H1 (cell line): ENCODE data around the gene MTARC1. TPM values are rescaled to one million over a fixed set of nuclear protein-coding genes. Genes with fewer than 3 reads are reported as not detected.

Source experiments
- CTCF ChIA-PET: fragments of 300-600 bp; sonication (Branson Sonifier 250); formaldehyde crosslinking; loops from one replicate; lab custom pipeline; 2021; ENCODE audit not compliant: partially characterized antibody; lab: Charles Lee
- POLR2A ChIA-PET: fragments of 300-600 bp; sonication (Branson Sonifier 250); formaldehyde crosslinking; loops from one replicate; lab custom pipeline; 2021; ENCODE audit warnings: inconsistent platforms; ENCODE audit not compliant: partially characterized antibody; lab: Charles Lee
- DNase-seq, 2 experiments: peaks; one replicate each; pipeline versions ENCODE4 v3.0.0 to v3.0.0-alpha.2; 2010 to 2022; ENCODE audit warnings: low spot score in 2 of 2, low read depth in 1 of 2, mixed read lengths in 1 of 2
- FAIRE-seq: peaks from 2 replicates; lab custom pipeline; 2011; peaks lifted over from hg19 to GRCh38; lab: Jason Lieb, UNC
- H2AFZ ChIP-seq: 2 replicates; pipeline ENCODE4 v1.8.1; 2012; ENCODE audit warnings: low read length, inconsistent platforms
- H2AK5ac ChIP-seq: 2 replicates; pipeline ENCODE4 v1.6.1; 2013; ENCODE audit warnings: low read depth, low read length
- H2BK120ac ChIP-seq: replicated peaks from 2 replicates; pipeline ENCODE3; 2013; ENCODE audit warnings: low read depth, low read length, inconsistent platforms
- H2BK12ac ChIP-seq: 2 replicates; pipeline ENCODE4 v1.6.1; 2013; ENCODE audit warnings: low read depth, low read length
- H2BK15ac ChIP-seq: 2 replicates; pipeline ENCODE4 v1.6.1; 2013; ENCODE audit warnings: low read length
- H2BK20ac ChIP-seq: 2 replicates; pipeline ENCODE4 v1.6.1; 2013; ENCODE audit warnings: low read length
- H2BK5ac ChIP-seq: 2 replicates; pipeline ENCODE4 v1.6.1; 2013; ENCODE audit warnings: low read depth, low read length
- H3K14ac ChIP-seq: 2 replicates; pipeline ENCODE4 v1.6.1; 2013; ENCODE audit warnings: inconsistent platforms; ENCODE audit not compliant: insufficient read length
- H3K18ac ChIP-seq: 2 replicates; pipeline ENCODE4 v1.6.1; 2013; ENCODE audit warnings: low read length; ENCODE audit errors: extremely low read depth
- H3K23ac ChIP-seq: 2 replicates; pipeline ENCODE4 v1.6.1; 2013; ENCODE audit warnings: inconsistent platforms; ENCODE audit not compliant: insufficient read length
- H3K23me2 ChIP-seq: 2 replicates; pipeline ENCODE4 v1.6.1; 2013; ENCODE audit warnings: low read depth, low read length
- H3K27ac ChIP-seq: 2 replicates; pipeline ENCODE4 v1.6.1; 2011; ENCODE audit warnings: low read depth, low read length, inconsistent platforms
- H3K27me3 ChIP-seq, 4 experiments: replicated peaks in 1 of 4; 1 replicate in 1 of 4; 2 replicates in 3 of 4; pipeline versions ENCODE4 v1.6.1 to v1.8.1; 2011 to 2013; ENCODE audit warnings: low read length in 3 of 4, mild to moderate bottlenecking in 3 of 4, inconsistent platforms in 2 of 4, mixed read lengths in 2 of 4, moderate library complexity in 1 of 4; ENCODE audit not compliant: control insufficient read depth in 3 of 4, insufficient read depth in 3 of 4; ENCODE audit errors: extremely low read depth in 1 of 4
- H3K36me3 ChIP-seq, 4 experiments: 2 replicates each; pipeline versions ENCODE4 v1.6.1 to v1.8.1; 2011 to 2013; ENCODE audit warnings: mild to moderate bottlenecking in 4 of 4, low read length in 3 of 4, moderate library complexity in 2 of 4, control low read depth in 1 of 4, inconsistent platforms in 1 of 4; ENCODE audit not compliant: insufficient read depth in 4 of 4, control insufficient read depth in 2 of 4
- H3K4ac ChIP-seq: replicated peaks from 2 replicates; pipeline ENCODE3; 2013; ENCODE audit warnings: low read length, low read depth, mixed read lengths, inconsistent platforms; ENCODE audit not compliant: insufficient read length
- H3K4me1 ChIP-seq, 4 experiments: replicated peaks in 1 of 4; 1 replicate in 1 of 4; 2 replicates in 3 of 4; pipeline versions ENCODE4 v1.6.1 to v1.8.1; 2011 to 2013; ENCODE audit warnings: low read length in 3 of 4, inconsistent platforms in 2 of 4, mixed read lengths in 1 of 4; ENCODE audit not compliant: insufficient read depth in 4 of 4, control insufficient read depth in 3 of 4
- H3K4me2 ChIP-seq, 2 experiments: 2 replicates each; pipeline versions ENCODE4 v1.6.1 to v1.8.1; 2011 to 2013; ENCODE audit warnings: low read depth in 2 of 2, low read length in 2 of 2, control low read depth in 1 of 2, inconsistent platforms in 1 of 2, mild to moderate bottlenecking in 1 of 2; ENCODE audit not compliant: insufficient read depth in 1 of 2
- H3K4me3 ChIP-seq, 4 experiments: fragments of 200-600, 300-600 bp in 1 of 4; sonication (generic), shearing (Covaris generic), sonication (Bioruptor Twin) in 1 of 4; 2 replicates each; pipeline versions ENCODE4 v1.5.1 to v1.8.1; 2011 to 2016; ENCODE audit warnings: low read length in 4 of 4, low read depth in 3 of 4, control low read depth in 2 of 4, inconsistent platforms in 2 of 4, mild to moderate bottlenecking in 2 of 4, mixed read lengths in 1 of 4, moderate library complexity in 1 of 4; ENCODE audit not compliant: insufficient read depth in 2 of 4; ENCODE audit errors: extremely low read depth in 1 of 4
- H3K56ac ChIP-seq: replicated peaks from 2 replicates; pipeline ENCODE3; 2013; ENCODE audit warnings: low read depth, mild to moderate bottlenecking, mixed read lengths, low read length, inconsistent platforms; ENCODE audit not compliant: insufficient read length
- H3K79me1 ChIP-seq: 2 replicates; pipeline ENCODE4 v1.6.1; 2013; ENCODE audit warnings: low read depth, low read length, control low read depth
- H3K79me2 ChIP-seq, 2 experiments: 2 replicates each; pipeline versions ENCODE4 v1.6.1 to v1.8.1; 2012 to 2013; ENCODE audit warnings: low read length in 2 of 2, mild to moderate bottlenecking in 2 of 2, inconsistent platforms in 1 of 2; ENCODE audit not compliant: insufficient read depth in 2 of 2, control insufficient read depth in 1 of 2
- H3K9ac ChIP-seq, 4 experiments: replicated peaks in 1 of 4; 1 replicate in 1 of 4; 2 replicates in 3 of 4; pipeline versions ENCODE4 v1.6.1 to v1.8.1; 2011 to 2013; ENCODE audit warnings: low read depth in 3 of 4, low read length in 3 of 4, control low read depth in 2 of 4, mild to moderate bottlenecking in 2 of 4, moderate library complexity in 2 of 4, inconsistent platforms in 1 of 4; ENCODE audit errors: extremely low read depth in 1 of 4
- H3K9me3 ChIP-seq, 2 experiments: 2 replicates each; pipeline versions ENCODE4 v1.6.1 to v1.8.1; 2012 to 2013; ENCODE audit warnings: mild to moderate bottlenecking in 2 of 2, moderate library complexity in 2 of 2, control low read depth in 1 of 2, inconsistent platforms in 1 of 2, low read depth in 1 of 2, low read length in 1 of 2, mixed read lengths in 1 of 2; ENCODE audit not compliant: insufficient read depth in 2 of 2
- H4K20me1 ChIP-seq, 2 experiments: replicated peaks in 1 of 2; 2 replicates each; pipeline versions ENCODE3 to v1.8.1; 2011 to 2013; ENCODE audit warnings: inconsistent platforms in 2 of 2, low read length in 2 of 2, mild to moderate bottlenecking in 1 of 2; ENCODE audit not compliant: insufficient read depth in 2 of 2, control insufficient read depth in 1 of 2
- H4K5ac ChIP-seq: 2 replicates; pipeline ENCODE4 v1.6.1; 2013; ENCODE audit warnings: low read length, low read depth, mixed read lengths, inconsistent platforms; ENCODE audit not compliant: insufficient read length
- H4K8ac ChIP-seq: 2 replicates; pipeline ENCODE4 v1.8.0; 2013; ENCODE audit warnings: mild to moderate bottlenecking, moderate library complexity, low read length, inconsistent platforms; ENCODE audit not compliant: insufficient read depth; ENCODE audit errors: extremely low read depth
- H4K91ac ChIP-seq: replicated peaks from 2 replicates; pipeline ENCODE3; 2013; ENCODE audit warnings: low read length, mixed read lengths, inconsistent platforms; ENCODE audit not compliant: insufficient read length
- ATF3 ChIP-seq: IDR thresholded peaks from 2 replicates; pipeline ENCODE4 v1.6.1; 2011; ENCODE audit warnings: low read depth, mild to moderate bottlenecking, low read length; ENCODE audit not compliant: insufficient read depth
- BRCA1 ChIP-seq: IDR thresholded peaks from 2 replicates; pipeline ENCODE4 v1.6.1; 2012; ENCODE audit warnings: low read depth, low read length, improper control_type of control experiment
- CBX8 ChIP-seq: fragments of 300-800, 300-1000 bp; sonication (generic); IDR thresholded peaks from 2 replicates; pipeline ENCODE4 v1.7.1; 2016; ENCODE audit warnings: low read depth, low read length, borderline replicate concordance
- CEBPB ChIP-seq: IDR thresholded peaks from 2 replicates; pipeline ENCODE4 v1.6.1; 2012; ENCODE audit warnings: low read depth, low read length
- CTBP2 ChIP-seq: IDR thresholded peaks from 2 replicates; pipeline ENCODE4 v1.7.0; 2011; ENCODE audit warnings: borderline replicate concordance, mild to moderate bottlenecking, moderate library complexity, mixed read lengths, low read length; ENCODE audit not compliant: insufficient read depth, insufficient read length
- EGR1 ChIP-seq: IDR thresholded peaks from 2 replicates; pipeline ENCODE4 v1.6.1; 2011; ENCODE audit warnings: low read depth, low read length, borderline replicate concordance
- KDM1A ChIP-seq: fragments of 200-600, 300-600 bp; sonication (generic); IDR thresholded peaks from 2 replicates; pipeline ENCODE4 v1.7.1; 2016; ENCODE audit warnings: mild to moderate bottlenecking, low read length, borderline replicate concordance
- RNF2 ChIP-seq: fragments of 200-900, 300-1000 bp; sonication (generic); IDR thresholded peaks from 2 replicates; pipeline ENCODE4 v1.7.1; 2016; ENCODE audit warnings: borderline replicate concordance, low read depth, mild to moderate bottlenecking, antibody characterized with exemption, low read length; ENCODE audit not compliant: poor library complexity, severe bottlenecking; ENCODE audit errors: missing control alignments
- SAP30 ChIP-seq: fragments of 300-600 bp; sonication (generic); IDR thresholded peaks from 2 replicates; pipeline ENCODE4 v1.7.1; 2012; ENCODE audit warnings: low read length, moderate library complexity, mild to moderate bottlenecking, inconsistent platforms; ENCODE audit not compliant: insufficient read depth, insufficient replicate concordance
- TAF7 ChIP-seq: optimal IDR thresholded peaks from 2 replicates; pipeline ENCODE3; 2011; ENCODE audit warnings: low read depth, mild to moderate bottlenecking, inconsistent platforms, low read length, moderate library complexity, borderline replicate concordance
- TCF12 ChIP-seq: IDR thresholded peaks from 2 replicates; pipeline ENCODE4 v1.6.1; 2011; ENCODE audit warnings: low read depth, mild to moderate bottlenecking, low read length
- WGBS, 2 experiments: shearing (Covaris generic) in 1 of 2; methylation state at CpG; one replicate each; pipeline versions ENCODE4 v1.1.6 to v1.1.7; 2013 to 2015; ENCODE audit warnings: low lambda C conversion rate in 2 of 2, mixed read lengths in 2 of 2, inconsistent platforms in 1 of 2, low coverage in 1 of 2, missing lambda C conversion rate in 1 of 2; ENCODE audit not compliant: insufficient replicate concordance in 2 of 2, insufficient coverage in 1 of 2, insufficient read length in 1 of 2; ENCODE audit errors: extremely low coverage in 1 of 2, missing lambda C conversion rate in 1 of 2; 5-methylcytosine and 5-hydroxymethylcytosine counted together
- polyA plus RNA-seq, 7 experiments: library from polyadenylated mRNA; depleted of rRNA in 3 of 7; stranded (reverse) in 5 of 7; unstranded in 2 of 7; fragments of >200 nt in 5 of 7; fragments of 200-250 nt in 2 of 7; gene quantifications; 1 replicate in 5 of 7; 2 replicates in 1 of 7; 4 replicates in 1 of 7; pipeline versions ENCODE4 v1.2.1 to v1.2.3, GENCODE V29; 2011 to 2013; ENCODE audit warnings: missing spikeins in 2 of 7, mixed read lengths in 2 of 7
- total RNA-seq: library from RNA; stranded (reverse); fragmentation: NEBNext Ultra II Directional; extraction: Animal tissue kit (Norgen Biotek cat#: 25700); gene quantifications from 2 replicates; pipeline ENCODE4 v1.2.1, GENCODE V29; 2021

Gene MTARC1
- total and polyA plus RNA-seq, 2 of the 8 experiments (the other 6 are each of a cell fraction or from before 2014, with no cell fraction given) = 17.2 to 46.2 TPM

- Histone ChIP-seq H3K27me3 (peaks cover 0 to 28% (median 15%) of the 10 kb centered on the region in 4 experiments; a peak in 6 of 7 replicates), H2BK120ac (no peak overlapping the region), H3K79me1 (no peaks in the 10 kb centered on the region), H4K20me1 (no peaks in the 10 kb centered on the region), H3K9ac (no peak overlapping the region), H2BK20ac (no peak overlapping the region), H3K4me3 (no peak overlapping the region), H4K91ac (no peak overlapping the region), H3K14ac (no peak overlapping the region), H3K56ac (no peak overlapping the region), H4K5ac (no peak overlapping the region), H2AK5ac (no peak overlapping the region), H3K4me2 (no peak overlapping the region; a peak in 1 of 4 replicates), H2AFZ (no peak overlapping the region), H3K79me2 (peaks cover 0 to 11% of the 10 kb centered on the region in 2 experiments; a peak in 2 of 4 replicates), H3K23me2 (peaks cover 9% of the 10 kb centered on the region), H3K23ac (no peak overlapping the region), H3K4me1 (peaks cover 3 to 9% (median 7%) of the 10 kb centered on the region in 4 experiments; a peak in 5 of 7 replicates), H3K27ac (no peak overlapping the region), H2BK15ac (no peak overlapping the region), H3K18ac (no peak overlapping the region), H2BK12ac (no peak overlapping the region), H2BK5ac (no peak overlapping the region), H4K8ac (no peak overlapping the region), H3K9me3 (no peaks in the 10 kb centered on the region), H3K36me3 (no peaks in the 10 kb centered on the region; a peak in 1 of 8 replicates), H3K4ac (no peak overlapping the region)
- 83% methylated on average over 6 of the region's 6 CpGs; no CpG with 5 or more reads in 1 of the 2 experiments for WGBS, 2 experiments
- DNase-seq (no peak), FAIRE-seq (no peak)
- TF ChIP-seq ATF3 (no peak), CEBPB (no peak), RNF2 (no peak), TCF12 (no peak), SAP30 (no peak), TAF7 (no peak), EGR1 (no peak), CBX8 (no peak), KDM1A (no peak), BRCA1 (no peak), CTBP2 (no peak)
- CTCF ChIA-PET = interaction anchor here (1.0 to 5.9 kb wide), 5 partner anchors 17 to 471 kb away, joined by 3 to 42 read pairs (median 10); partner anchors contain the start of gene MTARC1
- POLR2A ChIA-PET = interaction anchor here (0.7 to 3.0 kb wide), 2 partner anchors 8 to 35 kb away, joined by 4 to 35 read pairs; partner anchors contain the start of gene MTARC1
These were observed 36.6 kb upstream of the MTARC1 start for GRCh38 chr1:220750131-220750515.
